Right lobe of liver (tissue), 6 donors: ENCODE measurements around the gene TNS4. TPM values are rescaled to one million over a fixed set of nuclear protein-coding genes. Genes with fewer than 3 reads are reported as not detected.
"Not testable (repeated sequence)": the region's sequence is repeated elsewhere in the genome, so short reads cannot be mapped to it uniquely, and the experiment has no call there.

Experiments used
- ATAC-seq, 4 donors: fragments of 200-7000 bp; cut with Tn5 transposase; one replicate each; pipeline ENCODE4 v1.9.1; 2020; ENCODE audit warnings: mild to moderate bottlenecking in 4 of 4, moderate library complexity in 4 of 4
- DNase-seq, 3 donors: peaks; one replicate each; pipeline ENCODE4 v3.0.0-alpha.2; 2020
- H3K27ac ChIP-seq, 3 donors: fragments of 200-600 bp; one replicate each; pipeline ENCODE4 v1.8.0; 2022
- H3K27me3 ChIP-seq, 2 donors: fragments of 200-600 bp; one replicate each; pipeline ENCODE4 v1.8.0; 2022
- H3K36me3 ChIP-seq, 4 donors: fragments of 200-600 bp; sonication (generic) in 1 of 4; one replicate each; pipeline versions ENCODE4 v1.5.1 to v1.8.0; 2017 to 2022; ENCODE audit warnings: control low read depth in 1 of 4
- H3K4me1 ChIP-seq, 4 donors: fragments of 200-600 bp; sonication (generic) in 1 of 4; one replicate each; pipeline versions ENCODE4 v1.5.1 to v1.8.0; 2017 to 2022; ENCODE audit warnings: control low read depth in 1 of 4
- H3K4me3 ChIP-seq, 3 donors: fragments of 200-600 bp; one replicate each; pipeline ENCODE4 v1.8.0; 2022
- H3K9me3 ChIP-seq, 4 donors: fragments of 200-600 bp; sonication (generic) in 1 of 4; one replicate each; pipeline versions ENCODE4 v1.5.1 to v1.8.0; 2017 to 2022; ENCODE audit warnings: control low read depth in 1 of 4
- CTCF ChIP-seq, 4 donors: fragments of 200-600 bp in 3 of 4; fragments of 450-650 bp in 1 of 4; IDR thresholded peaks; one replicate each; pipeline versions ENCODE4 v1.5.1 to v1.8.0; 2016 to 2022; ENCODE audit warnings: antibody characterized with exemption in 4 of 4, mild to moderate bottlenecking in 2 of 4
- POLR2A ChIP-seq: fragments of 450-650 bp; IDR thresholded peaks from one replicate; pipeline ENCODE4 v1.6.1; 2017; ENCODE audit warnings: antibody characterized with exemption, mild to moderate bottlenecking
- WGBS: methylation state at CpG from one replicate; pipeline ENCODE4 v1.1.6; 2018; ENCODE audit warnings: low coverage, low lambda C conversion rate; ENCODE audit not compliant: insufficient coverage; ENCODE audit errors: missing lambda C conversion rate; 5-methylcytosine and 5-hydroxymethylcytosine counted together
- intact Hi-C, 2 donors: fragments of 100-400 bp; cut with DNase I; formaldehyde crosslinking; loops; one replicate each; pipeline versions ENCODE4 v1.11.2 to v1.14.1; 2022
- total RNA-seq, 6 experiments: library from RNA; depleted of rRNA in 2 of 6; stranded (reverse); fragments of >200 nt in 2 of 6; fragmentation: NEBNext Ultra II Directional in 3 of 6; extraction: Animal tissue kit (Norgen Biotek cat#: 25700) in 3 of 6; gene quantifications; one replicate each; pipeline versions ENCODE4 v1.1.0 to v1.2.4, GENCODE V29; 2016 to 2023
- donor health status: DM: no; HTN: yes; CAD: no.
- donor health status: DM: no; HTN: no; CAD: no.
- donor health status: DM: no; HTN: no; CAD: no.
- donor health status: DM: no; HTN: yes; CAD: no.
- donor health status: DM: no; HTN: yes; CAD: no.

The TNS4 gene
- total RNA-seq, 6 experiments from 2014 or later: not detected

- no peak for ATAC-seq
Observed at GRCh38 chr17:40547785-40548478, 46.5 kb upstream of the TNS4 start.

GRCh38 chr17:40547079-40547784, 45.8 kb upstream of the TNS4 start:
- Histone ChIP-seq H3K9me3 (no peaks in the 10 kb centered on the region), H3K4me1 (peaks cover 0 to 74% (median 34%) of the 10 kb centered on the region in 4 donors), H3K27ac (peak overlapping the region; percentile 88 to 97 (median 97)), H3K27me3 (no peaks in the 10 kb centered on the region), H3K4me3 (peak overlapping the region in 1 of 3 donors; percentile 22), H3K36me3 (no peaks in the 10 kb centered on the region)
- DNase-seq: peak; percentile 34 to 62 (median 55)
- no peak for ATAC-seq
- WGBS: 30% methylated on average over 5 of the region's 11 CpGs
- intact Hi-C loops: loop anchor here in 1 of 2 donors (5.0 kb wide), 1 partner anchor 100 kb away; no protein-coding TSS in a partner anchor
- no peak for TF ChIP-seq CTCF (IDR thresholded peaks at IDR 0.05)

More at GRCh38 chr17:40547785-40548478, 46.5 kb upstream of the TNS4 start:
- TF ChIP-seq CTCF (IDR thresholded peaks at IDR 0.05): no peak
- TF ChIP-seq POLR2A: no peak
- Histone ChIP-seq H3K27ac (peak overlapping the region; percentile 88 to 97 (median 97)), H3K27me3 (no peaks in the 10 kb centered on the region), H3K36me3 (no peaks in the 10 kb centered on the region), H3K9me3 (no peaks in the 10 kb centered on the region), H3K4me3 (peak overlapping the region in 1 of 3 donors; percentile 22), H3K4me1 (peaks cover 0 to 77% (median 34%) of the 10 kb centered on the region in 4 donors)
- intact Hi-C loops: loop anchor here in 1 of 2 donors (5.0 kb wide), 1 partner anchor 101 kb away; no protein-coding TSS in a partner anchor
- DNase-seq: no peak
- WGBS: 70% methylated on average over 2 of the region's 2 CpGs

DNA sequence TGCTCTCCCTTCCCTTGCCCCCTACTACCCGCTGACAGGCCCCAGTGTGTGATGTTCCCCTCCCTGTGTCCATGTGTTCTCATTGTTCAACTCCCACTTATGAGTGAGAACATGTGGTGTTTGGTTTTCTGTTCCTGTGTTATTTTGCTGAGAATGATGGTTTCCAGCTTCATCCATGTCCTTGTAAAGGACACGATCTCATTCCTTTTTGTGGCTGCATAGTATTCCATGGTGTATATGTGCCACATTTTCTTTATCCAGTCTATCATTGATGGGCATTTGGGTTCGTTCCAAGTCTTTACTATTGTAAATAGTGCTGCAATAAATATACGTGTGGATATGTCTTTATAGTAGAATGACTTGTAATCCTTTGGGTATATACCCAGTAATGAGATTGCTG, 45.1 kb upstream of the TNS4 start:
- peak overlapping the region in 1 of 3 donors; percentile 97 for H3K27ac ChIP-seq
- H3K27me3 ChIP-seq, H3K36me3 ChIP-seq, H3K9me3 ChIP-seq, H3K4me3 ChIP-seq, ATAC-seq, DNase-seq: not testable (repeated sequence)
- 85% methylated on average over 4 of the region's 4 CpGs for WGBS
- intact Hi-C loops: loop anchor here in 1 of 2 donors (5.0 kb wide), 1 partner anchor 99 kb away; no protein-coding TSS in a partner anchor
- H3K4me1 ChIP-seq: peaks cover 0 to 74% (median 35%) of the 10 kb centered on the region in 4 donors

- peak in 2 of 3 donors; percentile 31 to 40 for DNase-seq
- intact Hi-C loops: loop anchor here in 1 of 2 donors (5.0 kb wide), 1 partner anchor 98 kb away; no protein-coding TSS in a partner anchor
- H3K27me3 ChIP-seq: no peaks in the 10 kb centered on the region
- no peak for ATAC-seq
- peaks cover 0 to 75% (median 31%) of the 10 kb centered on the region in 4 donors for H3K4me1 ChIP-seq
- H3K27ac ChIP-seq: no peak overlapping the region
- H3K36me3 ChIP-seq: no peaks in the 10 kb centered on the region
- no peaks in the 10 kb centered on the region for H3K9me3 ChIP-seq
- H3K4me3 ChIP-seq: no peak overlapping the region
- 97% methylated on average over 3 of the region's 11 CpGs for WGBS
- TF ChIP-seq POLR2A (no peak), CTCF (IDR thresholded peaks at IDR 0.05) (no peak)
Observed at GRCh38 chr17:40545660-40546059, 44.2 kb upstream of the TNS4 start.
